Measurements from ENCODE around the gene CNOT3. TPM values are rescaled to one million over a fixed set of nuclear protein-coding genes. Genes with fewer than 3 reads are reported as not detected.
A peak's percentile ranks its signal among the peaks of the same experiment; 100 is the strongest.
"Not testable (repeated sequence)": the region's sequence is repeated elsewhere in the genome, so short reads cannot be mapped to it uniquely, and the experiment has no call there.

The CNOT3 gene
- total and polyA plus RNA-seq, 2 of the 13 experiments (the other 11 are each of a cell fraction or from before 2014, with no cell fraction given) = 4.3 to 5.8 TPM

- TF ChIP-seq NFKB2 (CRISPR knock-in tag; IDR thresholded peaks at IDR 0.05; ENCODE audit: borderline replicate concordance) (peak; percentile 77; the same call in 1 of the 2 replicates), SP4 (CRISPR knock-in tag; IDR thresholded peaks at IDR 0.05) (peak; percentile 59; the same call in 1 of the 2 replicates), MTERF4 (CRISPR knock-in tag; IDR thresholded peaks at IDR 0.05) (peak; percentile 74; the same call in 1 of the 2 replicates), ZNF782 (CRISPR knock-in tag; IDR thresholded peaks at IDR 0.05; ENCODE audit: borderline replicate concordance) (0 out of 2 replicates have a peak, but pooled peaks have one; percentile 52), ARID5B (CRISPR knock-in tag; IDR thresholded peaks at IDR 0.05) (peak; percentile 19; the same call in 1 of the 2 replicates), RARA (CRISPR knock-in tag; IDR thresholded peaks at IDR 0.05) (peak; percentile 50), ZBTB7A (CRISPR knock-in tag; IDR thresholded peaks at IDR 0.05) (peak; percentile 56; the same call in 1 of the 2 replicates), ZXDC (CRISPR knock-in tag; IDR thresholded peaks at IDR 0.05) (peak; percentile 71; the same call in 1 of the 2 replicates), ZNF143 (CRISPR knock-in tag; IDR thresholded peaks at IDR 0.05) (peak; percentile 20; the same call in 1 of the 2 replicates), ZNF333 (CRISPR knock-in tag; IDR thresholded peaks at IDR 0.05; ENCODE audit: borderline replicate concordance) (peak; percentile 52; the same call in 1 of the 2 replicates), ZNF687 (CRISPR knock-in tag; IDR thresholded peaks at IDR 0.05) (peak; percentile 96), CENPT (CRISPR knock-in tag; IDR thresholded peaks at IDR 0.05; ENCODE audit: low read depth) (peak; percentile 90; the same call in 1 of the 2 replicates), IKZF5 (CRISPR knock-in tag; IDR thresholded peaks at IDR 0.05) (0 out of 2 replicates have a peak, but pooled peaks have one; percentile 23), ATF7 (CRISPR knock-in tag; IDR thresholded peaks at IDR 0.05) (0 out of 2 replicates have a peak, but pooled peaks have one; percentile 24)
- TF ChIP-seq ATF7 (IDR thresholded peaks at IDR 0.05) = not testable (repeated sequence)
Measured at GRCh38 chr19:54095859-54096616, 41.5 kb upstream of the CNOT3 start (continued).

Data from HepG2 (cell line).